GM18526 (cell line): ENCODE data around the gene APOC1.
A peak's percentile ranks its signal among the peaks of the same experiment; 100 is the strongest.

Experiments
- POLR2A ChIP-seq: IDR thresholded peaks from 3 replicates; pipeline ENCODE4 v1.6.1; 2011; ENCODE audit not compliant: insufficient read length; ENCODE audit errors: extremely low read depth

Gene APOC1

DNA sequence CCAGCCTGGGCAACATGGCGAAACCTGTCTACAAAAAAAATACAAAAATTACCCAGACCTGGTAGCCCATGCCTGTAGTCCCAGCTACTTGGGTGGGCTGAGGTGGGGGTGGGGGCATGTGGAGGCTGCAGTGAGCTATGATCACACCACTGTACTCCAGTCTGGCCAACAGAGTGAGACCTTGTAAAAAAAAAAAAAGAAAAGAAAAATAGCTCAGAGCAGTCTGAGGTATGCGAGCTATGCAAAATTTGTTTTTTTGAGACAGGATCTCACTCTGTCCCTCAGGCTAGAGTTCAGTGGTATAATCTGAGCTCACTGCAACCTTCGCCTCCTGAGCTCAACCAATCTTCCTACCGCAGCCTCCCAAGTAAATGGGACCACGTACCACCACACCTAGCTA lies 30.5 kb upstream of the APOC1 start:
- TF ChIP-seq POLR2A, result no peak

DNA sequence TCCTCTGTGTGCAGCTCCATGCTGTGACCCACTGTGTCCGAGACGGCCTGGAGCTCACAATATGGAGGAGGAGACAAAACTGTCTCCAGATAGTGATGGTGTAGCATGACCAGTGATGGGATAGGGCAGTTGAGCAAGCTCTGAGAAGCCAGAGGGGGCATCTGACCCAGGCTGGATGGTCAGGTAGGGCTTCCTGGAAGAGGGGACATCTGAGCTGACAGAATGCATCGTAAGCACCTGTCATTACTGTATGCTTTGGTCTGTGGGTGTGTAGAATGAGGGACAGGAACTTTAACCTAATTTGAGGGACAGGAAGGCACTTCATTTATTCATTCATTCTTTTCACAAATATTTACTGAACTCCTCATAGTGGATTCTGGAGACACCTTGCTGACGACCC lies 29.8 kb upstream of the APOC1 start:
- no peak for TF ChIP-seq POLR2A

DNA sequence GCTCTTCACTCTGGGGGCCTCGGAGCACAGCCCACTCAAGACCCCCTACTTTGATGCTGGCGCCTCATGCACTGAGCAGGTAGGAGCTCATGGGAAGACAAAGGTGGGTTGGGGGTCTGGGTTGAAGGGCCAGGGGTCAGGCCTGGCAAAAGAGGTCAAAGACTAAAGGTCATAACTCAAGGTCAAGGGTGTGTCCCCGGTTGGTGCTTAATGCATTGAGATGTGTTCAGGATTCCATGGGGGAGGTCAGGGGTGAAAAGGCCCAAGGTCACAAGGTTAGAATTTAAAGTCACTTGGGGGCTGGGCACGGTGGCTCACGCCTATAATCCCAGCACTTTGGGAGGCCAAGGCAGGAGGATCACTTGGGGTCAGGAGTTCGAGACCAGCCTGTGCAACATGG lies 28.3 kb upstream of the APOC1 start:
- no peak for TF ChIP-seq POLR2A

DNA sequence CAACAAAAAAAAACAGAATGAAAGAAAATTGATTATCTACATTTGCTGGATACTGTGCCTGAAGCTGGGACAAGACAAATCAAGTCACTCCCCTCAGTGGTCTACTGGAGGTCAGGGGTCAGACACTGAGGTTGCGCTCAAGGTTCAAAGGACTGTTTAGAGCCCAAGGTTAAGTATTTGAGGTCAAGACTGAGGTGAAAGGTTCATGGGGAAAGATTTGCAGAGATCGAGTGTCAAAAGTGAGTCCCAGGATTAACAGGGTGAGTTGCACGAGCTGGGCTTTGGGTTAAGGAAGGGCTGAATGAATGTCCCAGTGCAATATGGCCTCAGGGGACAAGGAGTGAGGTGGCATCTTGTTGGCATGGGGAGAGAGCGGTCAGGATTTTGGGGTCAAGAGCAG lies 26.8 kb upstream of the APOC1 start:
- no peak for TF ChIP-seq POLR2A

DNA sequence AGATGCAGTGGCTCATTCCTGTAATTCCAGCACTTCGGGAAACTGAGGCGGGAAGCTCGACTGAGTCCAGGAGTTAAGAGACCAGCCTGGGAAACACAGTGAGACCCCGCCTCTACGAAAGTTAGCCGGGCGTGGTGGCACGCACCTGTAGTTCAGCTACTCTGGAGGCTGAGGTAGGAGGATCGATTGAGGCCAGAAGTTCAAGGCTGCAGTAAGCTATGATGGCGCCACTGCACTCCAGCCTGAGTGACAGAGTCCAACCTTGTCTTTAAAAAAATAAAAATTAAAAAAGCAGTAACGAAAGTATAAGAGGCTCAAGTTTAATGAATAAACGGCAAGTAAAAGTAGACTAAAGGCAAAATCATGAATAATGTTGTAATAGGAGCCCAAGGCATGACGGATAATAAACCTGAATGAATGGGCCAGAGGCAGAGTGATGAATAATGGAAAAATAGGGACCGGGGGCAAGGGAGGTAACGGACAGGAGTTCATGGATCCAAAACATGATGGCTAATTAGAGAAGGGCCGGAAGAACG lies 24.5 kb upstream of the APOC1 start:
- no peak for TF ChIP-seq POLR2A

DNA sequence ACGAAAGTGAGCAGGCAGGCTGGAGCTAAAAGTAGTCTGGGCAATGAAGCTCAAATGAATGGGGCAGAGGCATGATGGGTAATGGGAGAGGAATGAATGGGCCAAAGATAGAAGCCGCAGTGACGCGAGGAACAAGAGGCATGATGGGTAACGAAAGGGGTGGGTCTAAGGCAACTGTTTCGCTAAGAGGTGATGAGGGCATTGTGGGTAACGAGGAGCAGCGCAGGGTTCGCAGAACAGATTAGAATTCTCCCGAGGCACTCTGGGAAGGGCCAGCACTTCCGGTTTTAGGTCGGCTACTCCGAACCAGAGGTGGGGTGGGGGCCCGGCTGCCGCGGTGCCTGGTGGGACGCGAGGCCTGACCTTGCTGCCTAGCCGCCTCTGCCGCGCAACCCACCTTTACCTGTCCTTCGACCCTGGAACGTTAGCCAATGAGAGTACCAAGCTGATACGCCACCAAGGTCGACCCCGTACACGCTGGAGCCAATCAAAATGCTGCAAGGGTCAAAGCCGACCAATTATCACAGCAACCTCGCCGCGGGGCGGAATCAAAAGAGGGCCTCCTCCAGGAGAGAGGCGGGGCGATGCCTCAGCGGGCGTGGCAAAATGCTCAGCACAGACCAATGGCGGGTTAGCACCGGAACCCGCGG lies 23.9 kb upstream of the APOC1 start:
- peak; percentile 54 for TF ChIP-seq POLR2A

DNA sequence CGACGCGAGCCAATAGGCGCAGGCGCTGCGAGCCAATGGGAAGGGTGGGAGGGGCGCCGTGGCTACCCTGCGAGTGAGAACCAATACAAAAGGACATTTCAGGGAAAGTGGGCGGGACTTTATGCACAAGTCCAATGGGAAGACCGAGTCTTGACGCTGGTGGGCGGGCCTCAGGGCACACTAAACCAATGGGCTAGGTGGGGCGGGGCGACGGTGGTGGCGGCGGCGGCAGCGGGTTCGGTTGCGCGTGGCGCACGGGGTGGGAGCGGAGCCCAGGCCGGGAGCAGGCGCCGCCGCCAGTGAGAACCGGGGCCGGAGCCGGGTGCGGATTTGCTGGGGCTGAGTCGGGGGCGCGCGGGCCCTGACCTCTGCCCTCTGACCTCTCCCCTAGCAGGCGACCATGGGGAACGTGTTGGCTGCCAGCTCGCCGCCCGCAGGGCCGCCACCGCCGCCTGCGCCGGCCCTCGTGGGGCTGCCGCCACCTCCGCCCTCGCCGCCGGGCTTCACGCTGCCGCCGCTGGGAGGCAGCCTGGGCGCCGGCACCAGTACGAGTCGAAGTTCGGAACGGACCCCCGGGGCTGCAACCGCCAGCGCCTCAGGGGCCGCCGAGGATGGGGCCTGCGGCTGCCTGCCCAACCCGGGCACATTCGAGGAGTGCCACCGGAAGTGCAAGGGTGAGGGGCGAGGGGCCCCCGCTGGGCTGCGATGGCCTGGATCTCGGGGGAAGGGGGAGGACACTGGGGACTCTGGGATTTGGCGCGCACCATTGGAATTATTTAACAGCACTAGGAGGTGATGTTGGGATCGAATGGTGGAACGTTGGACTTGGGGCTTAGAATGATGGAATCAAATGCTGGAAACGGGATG lies 23.2 kb upstream of the APOC1 start, which contains the start of gene TOMM40:
TSS of gene TOMM40 (plus strand) at position 239 of the 867 bp plus-strand sequence. CDS start at position 401, 162 bp downstream.
- TF ChIP-seq POLR2A, result peak; percentile 61

DNA sequence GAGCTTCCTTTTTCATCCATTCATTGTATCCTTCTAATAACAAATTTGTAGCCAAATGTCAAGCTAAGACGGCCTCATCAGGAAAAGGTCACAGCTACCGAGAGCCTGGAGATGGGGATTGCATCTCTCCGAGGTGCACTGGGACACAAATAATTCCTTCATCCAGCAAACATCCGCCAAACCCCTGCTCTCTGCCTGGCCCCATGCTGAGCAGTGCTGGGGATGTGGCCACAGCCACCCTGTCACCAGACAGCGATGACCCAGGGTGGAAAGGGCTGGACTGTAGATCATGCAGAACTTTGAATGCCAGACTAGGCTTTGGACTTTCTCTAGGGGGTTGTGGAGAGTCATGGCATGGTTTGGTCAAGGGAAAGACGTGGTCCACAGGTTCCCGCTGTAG lies 21.5 kb upstream of the APOC1 start:
- no peak for TF ChIP-seq POLR2A

DNA sequence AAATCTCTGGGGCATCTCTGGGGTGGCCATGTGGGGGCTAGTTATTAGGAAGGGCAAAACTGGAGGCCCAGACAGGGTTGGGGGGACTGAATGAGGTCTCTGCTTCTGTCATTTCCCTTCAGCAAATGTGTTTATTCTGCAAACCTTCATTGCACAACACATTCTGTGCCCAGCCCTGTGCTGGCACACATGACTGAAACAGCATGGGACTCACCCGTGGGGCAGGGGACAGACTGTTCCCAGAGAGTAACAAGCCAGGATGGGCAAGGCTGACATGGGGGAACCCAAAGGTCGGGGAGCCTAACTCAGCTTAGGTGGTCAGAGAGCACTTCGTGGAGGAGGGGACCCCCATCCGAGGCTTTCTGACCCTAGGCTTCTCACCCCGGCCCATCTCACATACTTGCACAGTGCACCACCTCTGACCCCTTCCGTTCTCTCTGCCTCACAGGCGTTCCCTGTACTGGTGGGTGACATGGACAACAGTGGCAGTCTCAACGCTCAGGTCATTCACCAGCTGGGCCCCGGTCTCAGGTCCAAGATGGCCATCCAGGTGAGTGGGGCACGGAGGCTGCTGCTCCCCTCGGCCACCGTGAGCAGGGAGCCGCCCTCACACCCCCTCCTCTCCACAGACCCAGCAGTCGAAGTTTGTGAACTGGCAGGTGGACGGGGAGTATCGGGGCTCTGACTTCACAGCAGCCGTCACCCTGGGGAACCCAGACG lies 20.9 kb upstream of the APOC1 start:
- no peak for TF ChIP-seq POLR2A

DNA sequence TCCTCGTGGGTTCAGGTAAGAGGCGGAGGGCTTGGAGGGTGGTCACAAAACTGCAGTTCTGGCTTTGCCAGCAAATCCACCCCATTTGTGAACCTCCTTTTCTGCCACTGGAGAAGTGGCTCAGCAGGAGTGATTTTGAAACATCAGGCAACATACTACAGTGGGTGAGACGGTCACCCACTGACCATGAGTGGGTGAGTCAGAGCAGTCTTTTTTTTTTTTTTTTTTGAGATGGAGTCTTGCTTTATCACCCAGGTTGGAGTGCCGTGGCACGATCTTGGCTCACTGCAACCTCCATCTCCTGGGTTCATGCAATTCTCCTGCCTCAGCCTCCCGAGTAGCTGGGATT lies 20.4 kb upstream of the APOC1 start:
- no peak for TF ChIP-seq POLR2A

DNA sequence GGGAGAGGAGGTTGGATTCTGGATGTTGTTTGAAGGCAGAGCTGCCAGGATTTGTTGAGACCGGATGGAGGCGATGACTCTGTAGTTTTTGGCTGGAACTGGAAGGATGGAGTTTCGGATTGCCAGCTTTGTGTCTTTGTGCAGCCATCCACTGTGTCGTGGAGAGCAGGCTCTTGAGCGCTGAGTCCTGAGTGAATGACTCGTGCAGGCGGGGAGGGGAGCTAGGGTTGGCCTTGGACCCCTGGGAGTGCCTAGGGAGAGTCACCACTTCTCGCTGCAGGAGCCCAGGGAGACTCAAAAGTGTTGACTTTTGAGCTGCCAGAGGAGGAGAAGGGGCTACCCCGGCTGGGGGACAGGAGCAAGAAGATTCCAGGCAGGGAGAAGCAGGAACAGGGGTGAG lies 19.5 kb upstream of the APOC1 start:
- TF ChIP-seq POLR2A, result no peak

DNA sequence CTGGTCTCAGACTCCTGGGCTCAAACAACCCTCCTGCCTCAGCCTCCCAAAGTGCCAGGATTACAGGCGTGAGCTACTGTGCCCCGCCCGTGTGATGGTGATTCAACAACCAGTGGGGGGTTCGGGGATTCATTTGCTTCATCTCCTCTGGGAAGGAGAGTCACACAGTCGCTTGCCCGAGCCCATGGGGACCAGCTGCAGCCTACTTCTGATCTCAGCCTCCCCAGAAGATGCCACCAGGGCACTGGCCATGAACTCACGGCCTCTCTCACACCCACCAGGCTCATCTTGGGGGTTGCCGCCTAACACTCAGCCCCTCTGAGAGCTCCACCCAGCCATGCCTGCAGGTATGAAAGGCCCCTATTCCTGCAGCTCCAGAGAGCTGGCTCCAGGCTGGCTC lies 16.6 kb upstream of the APOC1 start:
- TF ChIP-seq POLR2A, result no peak

DNA sequence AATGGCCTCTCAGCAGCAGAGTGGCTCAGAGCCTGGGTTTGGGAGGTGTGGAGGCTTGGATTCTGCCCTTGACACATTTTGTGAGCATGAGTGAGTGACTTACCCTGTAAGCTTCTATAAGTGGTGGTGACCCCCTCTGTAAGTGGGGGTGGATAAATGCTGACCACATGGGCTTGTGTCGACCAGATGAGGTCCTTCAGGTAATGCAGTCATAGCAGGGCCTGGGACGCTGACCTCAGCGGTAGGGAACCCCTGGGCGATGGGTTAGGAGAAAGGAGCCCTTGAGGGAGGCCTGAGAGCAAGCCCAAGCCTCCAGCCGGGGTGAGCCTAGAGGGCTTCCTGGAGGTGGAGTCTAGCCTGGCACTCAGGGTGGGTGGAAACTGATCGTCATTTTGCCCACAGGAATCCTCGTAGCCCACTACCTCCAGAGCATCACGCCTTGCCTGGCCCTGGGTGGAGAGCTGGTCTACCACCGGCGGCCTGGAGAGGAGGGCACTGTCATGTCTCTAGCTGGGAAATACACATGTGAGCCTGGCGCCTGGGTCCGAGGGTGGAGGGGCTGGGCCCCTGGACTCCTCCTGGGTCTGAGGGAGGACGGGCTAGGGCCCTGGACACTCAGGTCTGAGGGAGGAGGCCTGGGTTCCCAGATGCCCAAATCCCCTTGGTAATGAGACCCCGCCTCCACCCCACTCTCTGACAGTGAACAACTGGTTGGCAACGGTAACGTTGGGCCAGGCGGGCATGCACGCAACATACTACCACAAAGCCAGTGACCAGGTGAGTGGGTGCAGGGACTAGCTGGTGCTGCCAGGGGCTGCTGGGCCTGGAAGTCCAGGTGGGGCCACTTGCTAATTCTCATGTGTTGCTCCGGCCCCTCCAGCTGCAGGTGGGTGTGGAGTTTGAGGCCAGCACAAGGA lies 13.8 kb upstream of the APOC1 start:
- TF ChIP-seq POLR2A, result no peak

DNA sequence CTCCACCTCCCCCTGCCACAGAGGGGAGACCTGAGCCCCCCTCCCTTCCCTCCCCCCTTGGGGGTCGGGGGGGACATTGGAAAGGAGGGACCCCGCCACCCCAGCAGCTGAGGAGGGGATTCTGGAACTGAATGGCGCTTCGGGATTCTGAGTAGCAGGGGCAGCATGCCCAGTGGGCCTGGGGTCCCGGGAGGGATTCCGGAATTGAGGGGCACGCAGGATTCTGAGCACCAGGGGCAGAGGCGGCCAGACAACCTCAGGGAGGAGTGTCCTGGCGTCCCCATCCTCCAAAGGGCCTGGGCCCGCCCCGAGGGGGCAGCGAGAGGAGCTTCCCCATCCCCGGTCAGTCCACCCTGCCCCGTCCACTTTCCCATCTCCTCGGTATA lies 11.2 kb upstream of the APOC1 start:
- no peak for TF ChIP-seq POLR2A
